ENCODE results near the gene SRGAP1. TPM values are rescaled to one million over a fixed set of nuclear protein-coding genes. Genes with fewer than 3 reads are reported as not detected.
"Not testable (repeated sequence)": the region's sequence is repeated elsewhere in the genome, so short reads cannot be mapped to it uniquely, and the experiment has no call there.

SRGAP1 gene
- total RNA-seq, 1 experiment from 2014 or later, result 0.97 TPM

DNA sequence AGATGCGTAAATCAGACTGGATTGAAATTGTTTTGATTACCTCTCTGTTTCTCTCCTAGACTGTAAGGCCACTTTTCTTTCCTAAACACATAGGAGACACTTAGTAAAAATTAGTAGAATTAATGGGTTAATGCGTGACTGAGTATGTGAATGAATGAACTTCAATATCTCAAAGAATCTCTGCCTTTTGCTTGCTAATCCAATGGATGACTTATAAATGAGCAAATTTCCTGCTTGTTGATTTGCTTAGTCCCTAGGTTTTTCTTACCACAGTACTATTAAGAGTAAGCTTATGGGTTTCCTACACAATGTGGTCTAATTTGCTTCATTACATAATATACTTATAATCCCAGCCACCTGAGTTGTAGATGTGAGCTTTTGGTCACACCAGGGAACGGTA lies 164.1 kb downstream of the SRGAP1 start:
- H3K27me3 ChIP-seq (ENCODE audit: control insufficient read depth, insufficient read depth, low read length), result no peaks in the 10 kb centered on the region

DNA sequence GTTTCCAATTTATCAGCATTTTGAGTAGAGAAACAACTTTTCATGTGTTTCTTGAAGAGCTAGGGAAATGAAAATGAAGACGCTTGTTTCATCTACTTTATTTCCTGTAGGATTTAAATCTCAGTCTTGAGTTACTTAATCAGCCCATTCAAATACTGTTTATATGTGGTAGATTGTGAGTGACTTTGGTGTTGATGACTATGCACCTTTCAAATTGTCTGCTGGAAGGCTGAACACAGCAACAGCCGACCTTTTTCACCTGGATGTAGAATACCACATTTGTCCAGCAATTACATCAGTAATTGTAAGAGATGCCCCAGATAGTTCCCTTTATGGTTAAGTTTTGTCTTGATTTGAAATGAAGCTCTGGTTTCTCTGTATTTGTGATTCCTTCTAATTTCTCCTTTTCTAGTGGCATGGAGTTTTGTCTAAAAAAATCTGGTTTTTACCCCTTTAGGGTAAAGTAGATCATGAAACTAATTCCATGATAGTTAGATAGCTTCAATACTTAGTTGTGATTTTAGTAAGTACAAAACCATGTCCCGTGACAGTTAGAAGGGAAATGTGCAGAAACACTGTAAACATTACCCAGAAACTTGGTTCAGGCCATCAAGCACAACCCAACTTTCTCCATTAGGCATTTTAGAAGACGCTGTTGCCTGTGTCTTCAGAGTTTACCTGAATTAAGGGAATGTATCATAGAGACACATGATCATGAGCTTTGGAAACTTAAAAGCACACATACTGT lies 165.0 kb downstream of the SRGAP1 start:
- no peak for DNase-seq
- Histone ChIP-seq H3K4me3 (ENCODE audit: insufficient read depth, low read depth, low read length) (no peak overlapping the region), H3K27me3 (ENCODE audit: control insufficient read depth, insufficient read depth, low read length) (no peaks in the 10 kb centered on the region), H3K36me3 (replicated peaks; ENCODE audit: control insufficient read depth, insufficient read depth, low read length) (no peaks in the 10 kb centered on the region)

More for the DNA sequence above, 164.1 kb downstream of the SRGAP1 start:
- Histone ChIP-seq H3K36me3 (replicated peaks; ENCODE audit: control insufficient read depth, insufficient read depth, low read length) (no peaks in the 10 kb centered on the region), H3K4me3 (ENCODE audit: insufficient read depth, low read depth, low read length) (no peak overlapping the region)
- DNase-seq, result no peak

DNA sequence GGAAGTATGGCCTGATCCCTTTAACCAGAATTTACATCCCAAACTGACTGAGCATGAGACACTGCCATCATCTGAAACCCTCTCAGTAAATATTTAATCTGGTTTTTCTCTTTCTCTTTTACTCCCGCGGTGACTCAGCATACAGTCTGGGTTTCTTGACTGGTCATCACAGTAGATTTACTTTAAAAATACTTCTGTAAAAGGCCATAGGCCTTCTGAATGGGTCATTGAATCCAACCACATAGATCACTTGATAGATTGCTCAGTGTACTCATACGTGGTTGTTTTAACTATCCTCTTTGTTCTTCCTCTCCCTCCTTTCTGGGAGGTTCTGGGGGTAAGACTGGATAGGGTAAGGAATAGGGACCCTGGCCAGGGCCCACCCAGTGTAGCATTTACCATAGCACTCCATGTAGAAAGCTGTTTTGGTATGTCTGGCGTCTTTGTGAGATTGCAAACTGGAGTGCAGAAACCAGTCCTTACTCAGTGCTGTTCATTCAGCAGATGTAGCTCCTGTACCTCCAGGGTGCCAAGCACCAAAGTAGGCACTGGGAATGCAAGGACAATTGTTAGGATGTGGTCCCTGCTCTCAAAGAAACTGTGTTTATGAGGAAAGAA lies 165.7 kb downstream of the SRGAP1 start:
- H3K27me3 ChIP-seq (ENCODE audit: control insufficient read depth, insufficient read depth, low read length), result no peaks in the 10 kb centered on the region
- H3K36me3 ChIP-seq (replicated peaks; ENCODE audit: control insufficient read depth, insufficient read depth, low read length), result no peaks in the 10 kb centered on the region
- H3K4me3 ChIP-seq (ENCODE audit: insufficient read depth, low read depth, low read length), result no peak overlapping the region
- DNase-seq, result no peak

DNA sequence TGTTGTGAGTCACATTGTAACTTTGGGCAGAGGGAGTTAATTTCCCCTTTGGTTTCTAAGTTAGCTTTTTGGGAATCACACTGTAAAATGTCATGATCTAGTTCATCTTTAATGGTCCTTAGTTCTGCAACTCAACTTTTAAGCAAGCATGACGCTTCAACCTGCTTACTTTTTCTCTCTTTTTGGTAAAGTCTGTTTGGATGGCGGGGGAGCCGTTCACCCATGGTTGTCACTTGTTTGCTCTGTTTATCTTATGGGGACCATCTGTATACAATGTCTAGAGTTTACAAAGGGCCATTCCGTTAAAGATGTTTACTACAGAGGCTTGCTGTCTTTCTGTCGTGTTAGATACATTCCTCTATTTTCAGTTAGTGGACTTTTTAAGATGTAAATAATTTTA lies 172.0 kb downstream of the SRGAP1 start:
- Histone ChIP-seq H3K27me3 (ENCODE audit: control insufficient read depth, insufficient read depth, low read length) (no peaks in the 10 kb centered on the region), H3K4me3 (ENCODE audit: insufficient read depth, low read depth, low read length) (no peak overlapping the region), H3K36me3 (replicated peaks; ENCODE audit: control insufficient read depth, insufficient read depth, low read length) (no peaks in the 10 kb centered on the region; the same call in 1 of the 2 replicates)
- DNase-seq, result no peak

DNA sequence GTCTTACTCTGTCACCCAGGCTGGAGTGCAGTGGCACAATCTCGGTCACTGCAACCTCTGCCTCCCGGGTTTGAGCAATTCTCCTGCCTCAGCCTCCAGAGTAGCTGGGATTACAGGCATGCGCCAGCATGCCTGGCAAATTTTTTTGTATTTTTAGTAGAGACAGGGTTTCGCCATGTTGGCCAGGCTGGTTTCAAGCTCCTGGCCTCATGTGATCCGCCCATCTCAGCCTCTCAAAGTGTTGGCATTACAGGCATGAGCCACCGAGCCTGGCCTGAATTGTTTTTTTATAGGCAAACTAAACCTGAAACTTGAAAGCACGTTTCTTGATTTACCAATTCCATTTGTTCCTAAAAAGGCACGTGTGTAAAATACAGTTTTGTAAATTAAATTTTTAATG lies 173.6 kb downstream of the SRGAP1 start:
- H3K36me3 ChIP-seq (replicated peaks; ENCODE audit: control insufficient read depth, insufficient read depth, low read length); H3K27me3 ChIP-seq (ENCODE audit: control insufficient read depth, insufficient read depth, low read length); H3K4me3 ChIP-seq (ENCODE audit: insufficient read depth, low read depth, low read length); DNase-seq: not testable (repeated sequence)

DNA sequence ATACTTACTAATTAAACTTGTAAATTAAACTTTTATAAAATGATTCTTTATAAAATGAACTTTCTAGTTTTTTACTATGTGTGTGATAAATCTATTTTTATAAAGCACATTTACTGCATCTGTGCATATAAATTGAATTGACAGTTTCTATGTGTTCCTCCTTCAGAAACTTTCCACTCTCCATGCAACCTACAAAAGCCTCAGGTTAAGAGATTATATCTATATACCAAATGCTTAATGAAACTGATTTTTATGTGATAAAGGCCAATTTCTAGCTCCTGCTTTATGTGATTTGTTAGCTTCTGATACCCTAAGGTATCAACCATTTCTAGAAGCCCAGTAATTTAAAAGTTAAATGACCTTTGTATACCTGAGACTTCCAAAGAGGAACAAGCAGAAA lies 174.0 kb downstream of the SRGAP1 start:
- Histone ChIP-seq H3K27me3 (ENCODE audit: control insufficient read depth, insufficient read depth, low read length) (no peaks in the 10 kb centered on the region), H3K4me3 (ENCODE audit: insufficient read depth, low read depth, low read length) (no peak overlapping the region), H3K36me3 (replicated peaks; ENCODE audit: control insufficient read depth, insufficient read depth, low read length) (no peaks in the 10 kb centered on the region; the same call in 1 of the 2 replicates)
- DNase-seq, result no peak

DNA sequence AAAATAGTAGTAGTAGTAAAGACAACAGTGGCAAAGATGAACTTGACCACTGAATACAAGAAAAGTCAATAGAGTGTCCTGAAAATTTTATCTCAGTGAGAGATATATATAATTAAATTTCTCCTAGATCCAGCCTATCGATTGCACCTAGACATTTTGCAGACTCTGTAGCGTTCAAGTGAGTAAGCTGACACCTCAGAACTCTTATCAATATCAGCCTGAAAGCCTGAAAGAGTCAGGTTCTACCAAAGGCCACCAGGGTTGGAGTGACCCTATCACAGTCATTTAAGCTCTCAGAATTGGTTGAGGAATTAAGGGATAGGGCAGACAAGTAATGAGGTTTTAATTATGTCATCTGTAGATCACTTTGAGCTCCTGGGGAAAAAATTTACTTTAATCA lies 174.6 kb downstream of the SRGAP1 start:
- Histone ChIP-seq H3K27me3 (ENCODE audit: control insufficient read depth, insufficient read depth, low read length) (no peaks in the 10 kb centered on the region), H3K36me3 (replicated peaks; ENCODE audit: control insufficient read depth, insufficient read depth, low read length) (no peaks in the 10 kb centered on the region; the same call in 1 of the 2 replicates), H3K4me3 (ENCODE audit: insufficient read depth, low read depth, low read length) (no peak overlapping the region)
- no peak for DNase-seq

DNA sequence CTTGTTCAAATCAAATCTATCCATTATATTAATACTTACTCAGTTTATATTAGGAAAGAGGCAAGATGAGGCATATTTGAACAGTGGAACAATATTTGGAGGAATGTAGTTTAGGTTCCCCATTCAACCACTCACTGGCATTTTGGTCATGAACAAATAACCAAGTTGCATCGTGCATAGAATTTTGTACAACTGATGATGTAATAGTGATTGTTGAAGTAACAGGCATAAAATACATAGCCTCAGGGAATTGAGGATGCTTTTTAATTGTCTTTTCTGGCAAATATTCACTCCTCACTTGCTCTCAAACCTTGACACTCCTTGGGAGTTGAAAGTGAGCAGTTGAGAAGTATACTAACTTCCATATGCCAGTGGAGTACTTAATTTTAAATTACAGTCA lies 175.2 kb downstream of the SRGAP1 start:
- DNase-seq, result no peak
- no peaks in the 10 kb centered on the region for H3K27me3 ChIP-seq (ENCODE audit: control insufficient read depth, insufficient read depth, low read length)
- no peaks in the 10 kb centered on the region; the same call in 1 of the 2 replicates for H3K36me3 ChIP-seq (replicated peaks; ENCODE audit: control insufficient read depth, insufficient read depth, low read length)
- no peak overlapping the region for H3K4me3 ChIP-seq (ENCODE audit: insufficient read depth, low read depth, low read length)

DNA sequence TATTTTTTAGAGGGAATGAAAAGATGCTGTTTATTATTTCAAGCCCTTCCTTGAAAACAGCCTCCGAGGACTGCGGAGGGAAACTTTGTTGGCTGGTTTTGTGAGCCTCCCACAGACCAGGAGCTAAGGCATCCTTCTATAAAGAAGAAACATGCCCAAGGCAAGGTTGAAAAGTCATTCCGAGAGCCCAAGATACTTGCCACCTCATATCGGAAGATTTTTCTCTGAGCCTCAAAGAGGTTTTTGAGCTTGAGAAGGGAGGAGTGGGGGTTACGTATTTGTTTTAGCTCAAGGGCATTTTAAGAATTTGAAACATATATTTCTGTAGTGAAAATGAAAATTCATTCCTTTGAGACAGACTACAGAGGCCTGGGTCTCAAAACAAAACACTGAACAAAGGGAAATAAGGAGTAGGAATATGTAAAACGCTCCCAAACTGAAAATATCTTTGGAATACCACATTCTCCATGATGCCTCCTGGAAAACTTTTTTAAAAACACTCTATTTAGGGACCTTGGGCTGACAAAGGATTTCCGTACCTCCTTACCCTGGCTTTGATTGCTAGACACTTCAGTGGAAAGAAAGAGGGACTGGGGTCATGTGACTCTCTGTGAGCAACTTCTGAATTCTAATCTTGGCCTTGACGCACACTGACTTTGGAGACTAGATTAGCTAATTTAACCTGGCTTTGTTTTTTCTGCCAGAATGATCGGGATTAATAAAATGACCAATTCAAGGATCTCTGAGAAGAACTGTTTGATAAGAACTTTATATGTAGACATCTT lies 180.9 kb downstream of the SRGAP1 start:
- no peak for DNase-seq
- Histone ChIP-seq H3K4me3 (ENCODE audit: insufficient read depth, low read depth, low read length) (no peak overlapping the region), H3K36me3 (replicated peaks; ENCODE audit: control insufficient read depth, insufficient read depth, low read length) (no peaks in the 10 kb centered on the region), H3K27me3 (ENCODE audit: control insufficient read depth, insufficient read depth, low read length) (no peaks in the 10 kb centered on the region)

DNA sequence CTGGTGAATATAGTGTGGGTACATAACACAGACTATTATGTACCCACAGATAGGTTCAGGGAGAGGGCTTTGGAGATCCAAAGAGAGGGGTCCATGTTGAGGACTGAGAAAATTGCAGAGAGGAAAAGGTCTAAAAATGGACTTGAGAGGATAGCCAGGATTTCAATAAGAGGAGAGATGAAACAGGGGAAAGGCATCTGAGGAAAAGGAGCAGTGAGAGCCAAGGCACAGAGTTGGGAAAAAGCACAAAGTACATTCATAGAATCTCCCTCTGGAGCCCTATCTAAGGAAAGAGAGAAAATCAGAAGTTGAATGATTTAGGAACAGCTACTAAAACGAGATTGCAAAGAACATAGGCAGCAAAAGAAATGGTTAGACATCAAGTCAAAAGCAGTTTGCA lies 182.8 kb downstream of the SRGAP1 start:
- Histone ChIP-seq H3K36me3 (replicated peaks; ENCODE audit: control insufficient read depth, insufficient read depth, low read length) (no peaks in the 10 kb centered on the region), H3K27me3 (ENCODE audit: control insufficient read depth, insufficient read depth, low read length) (no peaks in the 10 kb centered on the region), H3K4me3 (ENCODE audit: insufficient read depth, low read depth, low read length) (no peak overlapping the region)
- no peak for DNase-seq

DNA sequence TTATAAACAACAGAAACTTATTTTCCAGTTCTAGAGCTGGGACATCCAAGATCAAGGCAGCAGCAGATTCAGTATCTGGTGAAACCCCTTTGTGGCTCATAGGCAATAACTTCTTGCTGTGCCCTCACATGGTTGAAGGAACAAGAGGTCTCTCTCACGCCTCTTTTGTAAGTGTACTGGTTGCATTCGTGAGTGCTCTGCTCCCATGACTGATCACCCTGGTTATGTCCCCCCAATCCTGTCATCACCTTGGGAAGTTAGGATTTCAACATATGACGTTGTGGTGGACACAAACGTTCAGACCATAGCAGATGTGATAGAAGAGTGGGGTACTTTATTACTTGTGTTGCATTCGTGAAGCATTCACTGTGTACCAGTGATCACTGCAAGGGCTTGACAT lies 184.0 kb downstream of the SRGAP1 start:
- Histone ChIP-seq H3K4me3 (ENCODE audit: insufficient read depth, low read depth, low read length) (no peak overlapping the region), H3K27me3 (ENCODE audit: control insufficient read depth, insufficient read depth, low read length) (no peaks in the 10 kb centered on the region), H3K36me3 (replicated peaks; ENCODE audit: control insufficient read depth, insufficient read depth, low read length) (no peaks in the 10 kb centered on the region)
- DNase-seq, result no peak

DNA sequence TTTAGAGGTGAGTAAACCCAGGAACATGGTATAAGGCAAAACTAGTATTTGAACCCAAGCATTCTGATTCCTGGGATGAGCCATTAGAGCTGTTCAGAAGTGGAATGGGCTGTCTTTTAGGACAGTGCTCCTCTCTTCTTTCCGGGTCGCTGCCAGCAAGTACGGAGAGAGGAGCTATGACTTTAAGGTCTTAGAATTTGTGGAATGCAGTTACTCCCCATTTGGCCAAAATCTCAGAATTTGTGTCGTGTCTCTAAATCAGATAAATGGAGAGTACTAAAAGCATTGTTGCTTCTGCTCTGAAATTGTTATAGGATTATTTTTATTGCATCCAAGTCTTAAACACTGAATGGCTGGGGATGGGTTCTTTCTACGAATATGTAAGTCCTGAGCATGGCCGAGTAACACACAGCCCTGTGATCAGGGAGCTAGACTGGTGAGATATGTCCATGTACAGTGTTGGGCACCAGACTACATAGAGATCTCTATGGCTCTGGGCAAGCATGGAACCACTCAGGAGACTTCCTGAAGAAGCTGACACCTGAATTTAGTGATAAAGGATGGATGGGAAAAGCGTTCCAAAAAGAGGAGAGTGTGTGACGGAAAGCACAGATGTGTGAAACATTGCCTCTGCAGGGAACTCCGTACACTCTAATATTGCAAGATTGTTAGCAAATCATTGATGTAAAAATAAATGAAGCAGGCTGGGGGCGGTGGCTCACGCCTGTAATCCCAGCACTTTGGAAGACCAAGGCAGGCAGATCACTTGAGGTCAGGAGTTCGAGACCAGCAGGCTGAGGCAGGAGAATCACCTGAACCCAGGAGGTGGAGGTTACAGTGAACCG lies 184.7 kb downstream of the SRGAP1 start:
- H3K4me3 ChIP-seq (ENCODE audit: insufficient read depth, low read depth, low read length), result no peak overlapping the region
- no peak for DNase-seq
- H3K36me3 ChIP-seq (replicated peaks; ENCODE audit: control insufficient read depth, insufficient read depth, low read length), result no peaks in the 10 kb centered on the region
- no peaks in the 10 kb centered on the region for H3K27me3 ChIP-seq (ENCODE audit: control insufficient read depth, insufficient read depth, low read length)

DNA sequence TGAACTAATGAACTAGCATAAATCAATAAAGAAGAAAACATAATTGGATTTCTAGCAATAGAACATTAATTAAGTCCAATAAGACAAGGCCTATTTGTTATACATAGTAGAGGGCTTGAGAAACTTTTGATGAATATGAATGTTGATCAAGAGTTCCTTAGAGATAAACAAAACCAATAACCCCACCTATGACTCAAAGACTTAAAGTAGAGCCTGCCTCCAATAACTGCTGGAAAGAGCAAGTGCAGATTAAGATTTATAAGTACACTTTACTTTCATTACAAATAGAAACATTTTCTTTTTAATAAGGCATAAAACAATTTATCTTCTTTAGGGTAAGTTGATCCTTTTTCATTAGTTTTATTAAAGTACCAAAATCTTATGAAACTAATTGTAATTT lies 185.7 kb downstream of the SRGAP1 start:
- H3K4me3 ChIP-seq (ENCODE audit: insufficient read depth, low read depth, low read length), result no peak overlapping the region
- no peak for DNase-seq
- H3K27me3 ChIP-seq (ENCODE audit: control insufficient read depth, insufficient read depth, low read length), result no peaks in the 10 kb centered on the region
- H3K36me3 ChIP-seq (replicated peaks; ENCODE audit: control insufficient read depth, insufficient read depth, low read length), result no peaks in the 10 kb centered on the region

DNA sequence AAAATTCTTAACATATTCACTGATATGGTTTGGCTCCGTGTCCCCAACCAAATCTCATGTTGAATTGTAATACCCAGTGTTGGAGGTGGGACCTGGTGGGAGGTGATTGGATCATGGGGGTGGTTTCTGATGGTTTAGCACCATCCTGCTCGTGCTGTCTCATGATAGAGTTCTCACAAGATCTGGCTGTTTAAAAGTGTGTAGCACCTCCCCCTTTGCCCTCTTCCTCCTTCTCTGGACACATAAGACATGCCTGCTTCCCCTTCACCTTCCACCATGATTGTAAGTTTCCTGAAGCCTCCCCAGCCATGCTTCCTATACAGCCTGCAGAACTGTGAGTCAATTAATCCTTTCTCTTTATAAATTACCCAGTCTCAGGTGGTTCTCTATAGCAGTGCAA lies 189.6 kb downstream of the SRGAP1 start:
- not testable (repeated sequence) for H3K4me3 ChIP-seq (ENCODE audit: insufficient read depth, low read depth, low read length); DNase-seq

More for the DNA sequence above, 189.6 kb downstream of the SRGAP1 start:
- not testable (repeated sequence) for H3K36me3 ChIP-seq (replicated peaks; ENCODE audit: control insufficient read depth, insufficient read depth, low read length); H3K27me3 ChIP-seq (ENCODE audit: control insufficient read depth, insufficient read depth, low read length)

Data from H7 (cell line).